Natural killer cell (primary cell): ENCODE results near the gene MYBPH. TPM values are rescaled to one million over a fixed set of nuclear protein-coding genes. Genes with fewer than 3 reads are reported as not detected.

ENCODE experiments used
- ATAC-seq, 3 donors: fragments of 150-1000 bp in 2 of 3; fragments of 200-7000 bp in 1 of 3; cut with Tn5 transposase; 1 replicate in 1 of 3; 2 replicates in 2 of 3; pipeline ENCODE4 v1.10.0; 2021; ENCODE audit warnings: mild to moderate bottlenecking in 2 of 3, moderate library complexity in 2 of 3
- DNase-seq, 2 donors: peaks; one replicate each; pipeline versions ENCODE4 v3.0.0 to v3.0.0-alpha.2; 2013 to 2021; ENCODE audit warnings: mixed read lengths in 1 of 2
- H3K27ac ChIP-seq: one replicate; pipeline ENCODE4 v1.5.1; 2013; ENCODE audit warnings: mild to moderate bottlenecking, low read length
- H3K27me3 ChIP-seq: one replicate; pipeline ENCODE4 v1.6.1; 2013; ENCODE audit warnings: low read length; ENCODE audit not compliant: control insufficient read depth, insufficient read depth
- H3K36me3 ChIP-seq: one replicate; pipeline ENCODE4 v1.6.1; 2013; ENCODE audit warnings: low read length; ENCODE audit not compliant: control insufficient read depth, insufficient read depth
- H3K4me1 ChIP-seq: one replicate; pipeline ENCODE4 v1.6.1; 2013; ENCODE audit warnings: low read length; ENCODE audit not compliant: control insufficient read depth, insufficient read depth
- H3K4me3 ChIP-seq: one replicate; pipeline ENCODE4 v1.5.1; 2013; ENCODE audit warnings: low read length
- H3K9me3 ChIP-seq: one replicate; pipeline ENCODE4 v1.6.1; 2013; ENCODE audit warnings: low read length; ENCODE audit not compliant: control insufficient read depth, insufficient read depth
- H3K27ac Mint-ChIP-seq, 2 donors: one replicate each; pipeline ENCODE4 v1.8.0; 2022; ENCODE audit warnings: mild to moderate bottlenecking in 2 of 2, mixed read lengths in 2 of 2, moderate library complexity in 1 of 2
- H3K27me3 Mint-ChIP-seq, 2 donors: one replicate each; pipeline ENCODE4 v1.8.0; 2022; ENCODE audit warnings: low read depth in 2 of 2, mixed read lengths in 2 of 2
- H3K36me3 Mint-ChIP-seq: one replicate; pipeline ENCODE4 v1.8.0; 2022; ENCODE audit warnings: mixed read lengths
- H3K4me1 Mint-ChIP-seq, 2 donors: one replicate each; pipeline ENCODE4 v1.8.0; 2022; ENCODE audit warnings: mixed read lengths in 2 of 2
- H3K4me3 Mint-ChIP-seq: one replicate; pipeline ENCODE4 v1.8.0; 2022; ENCODE audit warnings: mild to moderate bottlenecking, moderate library complexity, mixed read lengths
- H3K9me3 Mint-ChIP-seq, 2 donors: one replicate each; pipeline ENCODE4 v1.8.0; 2022; ENCODE audit warnings: mixed read lengths in 2 of 2
- CTCF ChIP-seq: fragments of 200-600 bp; IDR thresholded peaks from one replicate; pipeline ENCODE4 v1.8.0; 2022; ENCODE audit warnings: antibody characterized with exemption
- WGBS: methylation state at CpG from one replicate; pipeline ENCODE4 v1.1.7; 2013; ENCODE audit warnings: missing lambda C conversion rate; ENCODE audit not compliant: insufficient coverage; 5-methylcytosine and 5-hydroxymethylcytosine counted together
- intact Hi-C: fragments of 100-400 bp; cut with micrococcal nuclease; formaldehyde crosslinking; loops from one replicate; pipeline ENCODE4 v1.14.2; 2022
- total RNA-seq, 4 donors: library from RNA; stranded (reverse); fragments of 120-200 nt in 1 of 4; gene quantifications; one replicate each; pipeline versions ENCODE4 v1.2.3 to v1.2.4, GENCODE V29; 2013 to 2022

The MYBPH gene
- total RNA-seq, 3 donors from 2014 or later (not counting 1 experiment from before 2014, with no cell fraction given), result not detected

GRCh38 chr1:203186446-203187303 is 11.0 kb upstream of the MYBPH start, which contains the start of gene CHI3L1:
TSS of gene CHI3L1 (minus strand) at chr1:203186704. CDS start at chr1:203186623, 81 bp downstream.
- Mint-ChIP-seq H3K9me3 (no peaks in the 10 kb centered on the region), H3K27ac (no peak within 1 kb of the TSS), H3K36me3 (no peaks in the 10 kb centered on the region), H3K4me1 (peaks cover 0 to 3% of the 10 kb centered on the region in 2 donors), H3K27me3 (peaks cover 10 to 12% of the 10 kb centered on the region in 2 donors), H3K4me3 (no peak within 1 kb of the TSS)
- no peak for ATAC-seq
- Histone ChIP-seq H3K27ac (no peak within 1 kb of the TSS), H3K4me3 (no peak within 1 kb of the TSS), H3K9me3 (no peaks in the 10 kb centered on the region), H3K36me3 (no peaks in the 10 kb centered on the region), H3K4me1 (no peaks in the 10 kb centered on the region), H3K27me3 (no peaks in the 10 kb centered on the region)
- no peak for TF ChIP-seq CTCF
- 28% methylated on average over 13 of the region's 14 CpGs for WGBS
- intact Hi-C loops, result no loop called here
- DNase-seq, result no peak

- Histone ChIP-seq H3K9me3 (no peaks in the 10 kb centered on the region), H3K36me3 (no peaks in the 10 kb centered on the region), H3K27ac (no peak overlapping the region), H3K4me3 (no peak overlapping the region), H3K27me3 (no peaks in the 10 kb centered on the region), H3K4me1 (no peaks in the 10 kb centered on the region)
- Mint-ChIP-seq H3K4me3 (no peak overlapping the region), H3K36me3 (no peaks in the 10 kb centered on the region), H3K9me3 (no peaks in the 10 kb centered on the region), H3K4me1 (peaks cover 0 to 3% of the 10 kb centered on the region in 2 donors), H3K27ac (no peak overlapping the region), H3K27me3 (peaks cover 7 to 10% of the 10 kb centered on the region in 2 donors)
- WGBS, result 84% methylated on average over 5 of the region's 5 CpGs
- ATAC-seq (no peak), DNase-seq (no peak)
- TF ChIP-seq CTCF, result no peak
- intact Hi-C loops, result no loop called here
These were observed 10.4 kb upstream of the MYBPH start for GRCh38 chr1:203186091-203186445.

GRCh38 chr1:203185585-203185984 is 10.0 kb upstream of the MYBPH start:
- Histone ChIP-seq H3K4me3 (no peak overlapping the region), H3K27me3 (no peaks in the 10 kb centered on the region), H3K4me1 (no peaks in the 10 kb centered on the region), H3K36me3 (no peaks in the 10 kb centered on the region), H3K27ac (no peak overlapping the region), H3K9me3 (no peaks in the 10 kb centered on the region)
- 91% methylated on average over 4 of the region's 4 CpGs for WGBS
- DNase-seq, result no peak
- TF ChIP-seq CTCF, result no peak
- H3K27ac Mint-ChIP-seq, result no peak overlapping the region
- no peaks in the 10 kb centered on the region for H3K36me3 Mint-ChIP-seq
- peaks cover 0 to 3% of the 10 kb centered on the region in 2 donors for H3K4me1 Mint-ChIP-seq
- intact Hi-C loops, result no loop called here
- no peak for ATAC-seq
- H3K4me3 Mint-ChIP-seq, result no peak overlapping the region
- H3K9me3 Mint-ChIP-seq, result no peaks in the 10 kb centered on the region
- H3K27me3 Mint-ChIP-seq, result peaks cover 7 to 10% of the 10 kb centered on the region in 2 donors
